CD14-positive monocyte (primary cell): ENCODE results near the gene CCL18. TPM values are rescaled to one million over a fixed set of nuclear protein-coding genes. Genes with fewer than 3 reads are reported as not detected.

ENCODE experiments used
- DNase-seq, 3 donors: peaks; one replicate each; pipeline ENCODE4 v3.0.0-alpha.2; 2011 to 2022
- H2AFZ ChIP-seq: 2 replicates; pipeline ENCODE4 v1.6.0; 2012; ENCODE audit warnings: mild to moderate bottlenecking, low read depth, low read length, inconsistent platforms; ENCODE audit not compliant: insufficient read depth, poor library complexity, severe bottlenecking
- H3K27ac ChIP-seq, 2 donors: 1 replicate in 1 of 2; 2 replicates in 1 of 2; pipeline ENCODE4 v1.5.1; 2012 to 2013; ENCODE audit warnings: low read length in 2 of 2, control low read depth in 1 of 2, inconsistent platforms in 1 of 2, low read depth in 1 of 2, mild to moderate bottlenecking in 1 of 2
- H3K27me3 ChIP-seq, 2 donors: one replicate each; pipeline versions ENCODE4 v1.6.0 to v1.6.1; 2011 to 2013; ENCODE audit warnings: low read length in 2 of 2; ENCODE audit not compliant: control insufficient read depth in 2 of 2, insufficient read depth in 2 of 2
- H3K36me3 ChIP-seq, 2 donors: replicated peaks in 1 of 2; 1 replicate in 1 of 2; 2 replicates in 1 of 2; pipeline versions ENCODE4 v1.5.1 to v1.6.1; 2012 to 2013; ENCODE audit warnings: low read length in 2 of 2, control low read depth in 1 of 2, inconsistent platforms in 1 of 2, mild to moderate bottlenecking in 1 of 2; ENCODE audit not compliant: insufficient read depth in 2 of 2, control insufficient read depth in 1 of 2
- H3K4me1 ChIP-seq, 2 donors: 1 replicate in 1 of 2; 2 replicates in 1 of 2; pipeline versions ENCODE4 v1.5.1 to v1.6.1; 2012 to 2013; ENCODE audit warnings: low read length in 2 of 2, control low read depth in 1 of 2, inconsistent platforms in 1 of 2, mild to moderate bottlenecking in 1 of 2, moderate library complexity in 1 of 2; ENCODE audit not compliant: insufficient read depth in 2 of 2, control insufficient read depth in 1 of 2
- H3K4me2 ChIP-seq: replicated peaks from 2 replicates; pipeline ENCODE3; 2012; ENCODE audit warnings: low read length, moderate library complexity, mild to moderate bottlenecking; ENCODE audit not compliant: poor library complexity, severe bottlenecking; ENCODE audit errors: extremely low read depth
- H3K4me3 ChIP-seq, 3 experiments: fragments of 200-600 bp in 1 of 3; sonication (generic) in 1 of 3; replicated peaks in 1 of 3; 1 replicate in 2 of 3; 2 replicates in 1 of 3; pipeline ENCODE4 v1.5.1; 2011 to 2013; ENCODE audit warnings: low read length in 3 of 3, mild to moderate bottlenecking in 3 of 3, control low read depth in 2 of 3, low read depth in 2 of 3, inconsistent platforms in 1 of 3, moderate library complexity in 1 of 3
- H3K79me2 ChIP-seq: 2 replicates; pipeline ENCODE4 v1.6.0; 2012; ENCODE audit warnings: mild to moderate bottlenecking, control low read depth, inconsistent platforms, low read length, moderate library complexity; ENCODE audit not compliant: insufficient read depth
- H3K9ac ChIP-seq: 2 replicates; pipeline ENCODE4 v1.6.0; 2017; ENCODE audit warnings: low read length, mild to moderate bottlenecking; ENCODE audit not compliant: insufficient read depth, poor library complexity, severe bottlenecking
- H3K9me3 ChIP-seq, 2 donors: replicated peaks in 1 of 2; 1 replicate in 1 of 2; 2 replicates in 1 of 2; pipeline versions ENCODE4 v1.5.1 to v1.6.1; 2012 to 2013; ENCODE audit warnings: low read length in 2 of 2, control low read depth in 1 of 2; ENCODE audit not compliant: control insufficient read depth in 1 of 2, insufficient read depth in 1 of 2
- H4K20me1 ChIP-seq: 2 replicates; pipeline ENCODE4 v1.6.0; 2012; ENCODE audit warnings: mild to moderate bottlenecking, low read length, control low read depth, moderate library complexity; ENCODE audit not compliant: insufficient read depth
- H3K27ac Mint-ChIP-seq, 7 donors: one replicate each; pipeline ENCODE4 v1.8.0; 2020; ENCODE audit warnings: mild to moderate bottlenecking in 7 of 7, mixed read lengths in 7 of 7, moderate library complexity in 6 of 7, inconsistent platforms in 2 of 7
- H3K27me3 Mint-ChIP-seq, 3 donors: one replicate each; pipeline ENCODE4 v1.8.0; 2021 to 2022; ENCODE audit warnings: low read depth in 3 of 3, mild to moderate bottlenecking in 3 of 3, mixed read lengths in 3 of 3, moderate library complexity in 3 of 3, inconsistent platforms in 1 of 3
- H3K36me3 Mint-ChIP-seq, 2 donors: one replicate each; pipeline ENCODE4 v1.8.0; 2020; ENCODE audit warnings: mixed read lengths in 2 of 2, inconsistent platforms in 1 of 2, mild to moderate bottlenecking in 1 of 2
- H3K4me1 Mint-ChIP-seq: one replicate; pipeline ENCODE4 v1.8.0; 2020; ENCODE audit warnings: mild to moderate bottlenecking, mixed read lengths
- H3K4me3 Mint-ChIP-seq, 2 donors: one replicate each; pipeline ENCODE4 v1.8.0; 2020; ENCODE audit warnings: mild to moderate bottlenecking in 2 of 2, mixed read lengths in 2 of 2, moderate library complexity in 1 of 2
- H3K9me3 Mint-ChIP-seq, 7 donors: one replicate each; pipeline ENCODE4 v1.8.0; 2020 to 2022; ENCODE audit warnings: mixed read lengths in 7 of 7, mild to moderate bottlenecking in 6 of 7, moderate library complexity in 6 of 7, inconsistent platforms in 2 of 7
- WGBS: methylation state at CpG from one replicate; pipeline ENCODE4 v1.1.5; 2013; ENCODE audit warnings: missing lambda C conversion rate; ENCODE audit not compliant: insufficient coverage; 5-methylcytosine and 5-hydroxymethylcytosine counted together
- intact Hi-C, 2 donors: fragments of 100-400 bp; cut with micrococcal nuclease; formaldehyde crosslinking; loops; one replicate each; pipeline versions ENCODE4 v1.15.0 to v1.15.1; 2023
- polyA plus RNA-seq, 3 donors: library from polyadenylated mRNA; depleted of rRNA in 1 of 3; unstranded in 2 of 3; stranded (reverse) in 1 of 3; fragments of 300-500 nt in 2 of 3; fragments of >200 nt in 1 of 3; fragmentation: Illumina TruSeq in 2 of 3; gene quantifications; 1 replicate in 2 of 3; 2 replicates in 1 of 3; pipeline ENCODE4 v1.2.3, GENCODE V29; 2012 to 2021
- TF ChIP-seq, protein P1 (sequence below): fragments of 200-600 bp; IDR thresholded peaks from one replicate; pipeline ENCODE4 v1.8.0; 2022; ENCODE audit warnings: antibody characterized with exemption, mild to moderate bottlenecking

The CCL18 gene
- polyA plus RNA-seq, 3 donors: not detected

- no CpG with 5 or more reads among the region's 2 CpGs for WGBS
- no peak overlapping the region for H3K9ac ChIP-seq
- no peak overlapping the region for H3K4me2 ChIP-seq
- no peaks in the 10 kb centered on the region for H3K79me2 ChIP-seq
- H3K36me3 Mint-ChIP-seq: no peaks in the 10 kb centered on the region
- H4K20me1 ChIP-seq: no peaks in the 10 kb centered on the region
- intact Hi-C loops: no loop called here
- H2AFZ ChIP-seq: no peak overlapping the region
- no peak overlapping the region for H3K27ac Mint-ChIP-seq
- no peak overlapping the region for H3K4me3 Mint-ChIP-seq
- no peaks in the 10 kb centered on the region for H3K4me1 ChIP-seq
- H3K27me3 ChIP-seq: no peaks in the 10 kb centered on the region
- H3K9me3 ChIP-seq: peaks cover 13 to 20% of the 10 kb centered on the region in 2 donors
- TF ChIP-seq, protein P1, sequence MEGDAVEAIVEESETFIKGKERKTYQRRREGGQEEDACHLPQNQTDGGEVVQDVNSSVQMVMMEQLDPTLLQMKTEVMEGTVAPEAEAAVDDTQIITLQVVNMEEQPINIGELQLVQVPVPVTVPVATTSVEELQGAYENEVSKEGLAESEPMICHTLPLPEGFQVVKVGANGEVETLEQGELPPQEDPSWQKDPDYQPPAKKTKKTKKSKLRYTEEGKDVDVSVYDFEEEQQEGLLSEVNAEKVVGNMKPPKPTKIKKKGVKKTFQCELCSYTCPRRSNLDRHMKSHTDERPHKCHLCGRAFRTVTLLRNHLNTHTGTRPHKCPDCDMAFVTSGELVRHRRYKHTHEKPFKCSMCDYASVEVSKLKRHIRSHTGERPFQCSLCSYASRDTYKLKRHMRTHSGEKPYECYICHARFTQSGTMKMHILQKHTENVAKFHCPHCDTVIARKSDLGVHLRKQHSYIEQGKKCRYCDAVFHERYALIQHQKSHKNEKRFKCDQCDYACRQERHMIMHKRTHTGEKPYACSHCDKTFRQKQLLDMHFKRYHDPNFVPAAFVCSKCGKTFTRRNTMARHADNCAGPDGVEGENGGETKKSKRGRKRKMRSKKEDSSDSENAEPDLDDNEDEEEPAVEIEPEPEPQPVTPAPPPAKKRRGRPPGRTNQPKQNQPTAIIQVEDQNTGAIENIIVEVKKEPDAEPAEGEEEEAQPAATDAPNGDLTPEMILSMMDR: no peak
- no peaks in the 10 kb centered on the region for H3K36me3 ChIP-seq
- H3K27me3 Mint-ChIP-seq: peaks cover 0 to 5% (median 3%) of the 10 kb centered on the region in 3 donors
- H3K4me1 Mint-ChIP-seq: no peaks in the 10 kb centered on the region
- no peak overlapping the region for H3K27ac ChIP-seq
- no peak for DNase-seq
- peaks cover 26 to 49% (median 38%) of the 10 kb centered on the region in 7 donors for H3K9me3 Mint-ChIP-seq
- H3K4me3 ChIP-seq: no peak overlapping the region
Observed at GRCh38 chr17:36048066-36048465, 16.0 kb upstream of the CCL18 start.

DNA sequence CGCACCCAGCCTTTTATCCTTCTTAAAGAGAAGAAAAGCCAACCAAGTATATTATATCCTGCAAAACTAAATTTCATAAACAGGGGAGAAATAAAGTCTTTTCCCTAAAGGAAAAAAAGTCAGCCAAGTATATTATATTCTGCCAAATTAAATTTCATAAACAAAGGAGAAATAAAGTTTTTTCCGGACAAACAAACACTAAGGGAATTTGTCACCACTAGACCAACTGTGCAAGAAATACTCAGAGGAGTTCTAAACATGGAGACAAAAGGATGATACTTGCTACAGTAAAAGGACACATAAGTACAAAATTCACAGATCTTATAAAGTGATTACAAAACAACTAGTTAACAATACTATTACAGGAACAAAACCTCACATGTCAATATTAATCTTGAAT is 14.4 kb upstream of the CCL18 start:
- DNase-seq: no peak
- H3K9ac ChIP-seq: no peak overlapping the region
- no peaks in the 10 kb centered on the region for H3K27me3 ChIP-seq
- H3K4me2 ChIP-seq: no peak overlapping the region
- TF ChIP-seq, protein P1: no peak
- H3K4me1 ChIP-seq: no peaks in the 10 kb centered on the region
- Mint-ChIP-seq H3K27me3 (peaks cover 0 to 8% (median 3%) of the 10 kb centered on the region in 3 donors), H3K4me1 (no peaks in the 10 kb centered on the region), H3K36me3 (no peaks in the 10 kb centered on the region), H3K27ac (no peak overlapping the region), H3K9me3 (peaks cover 24 to 48% (median 38%) of the 10 kb centered on the region in 7 donors), H3K4me3 (no peak overlapping the region)
- H3K9me3 ChIP-seq: peaks cover 13 to 20% of the 10 kb centered on the region in 2 donors
- H3K36me3 ChIP-seq: no peaks in the 10 kb centered on the region
- H2AFZ ChIP-seq: no peak overlapping the region
- H3K4me3 ChIP-seq: no peak overlapping the region
- H3K27ac ChIP-seq: no peak overlapping the region
- intact Hi-C loops: no loop called here
- no peaks in the 10 kb centered on the region for H3K79me2 ChIP-seq
- no peaks in the 10 kb centered on the region for H4K20me1 ChIP-seq
- no CpG with 5 or more reads among the region's 2 CpGs for WGBS
